Pancreas (tissue), 10 donors: ENCODE measurements around the gene KCNIP2. TPM values are rescaled to one million over a fixed set of nuclear protein-coding genes. Genes with fewer than 3 reads are reported as not detected.
A peak's percentile ranks its signal among the peaks of the same experiment; 100 is the strongest.

Experiments used
- ATAC-seq, 4 donors: fragments of 200-7000 bp; cut with Tn5 transposase; one replicate each; pipeline versions ENCODE4 v1.8.0 to v1.9.1; 2020; ENCODE audit warnings: mild to moderate bottlenecking in 4 of 4, moderate library complexity in 4 of 4
- DNase-seq, 6 donors: peaks; one replicate each; pipeline ENCODE4 v3.0.0-alpha.2; 2020
- FAIRE-seq: peaks from 2 replicates; lab custom pipeline; 2012; peaks lifted over from hg19 to GRCh38; lab: Jason Lieb, UNC
- H3K27ac ChIP-seq, 4 donors: fragments of 200-600 bp; sonication (generic); 1 replicate in 3 of 4; 2 replicates in 1 of 4; pipeline versions ENCODE4 v1.5.0 to v1.8.0; 2020
- H3K27me3 ChIP-seq, 4 donors: fragments of 200-600 bp; one replicate each; pipeline ENCODE4 v1.8.0; 2021
- H3K36me3 ChIP-seq, 3 donors: fragments of 200-600 bp; sonication (generic) in 1 of 3; one replicate each; pipeline versions ENCODE4 v1.5.0 to v1.8.0; 2020 to 2021
- H3K4me1 ChIP-seq, 3 donors: fragments of 200-600 bp; one replicate each; pipeline ENCODE4 v1.8.0; 2021
- H3K4me3 ChIP-seq, 4 donors: fragments of 200-600 bp; sonication (generic) in 2 of 4; one replicate each; pipeline versions ENCODE4 v1.5.0 to v1.8.0; 2020 to 2021
- H3K9me3 ChIP-seq, 4 donors: fragments of 200-600 bp; one replicate each; pipeline ENCODE4 v1.8.0; 2021
- WGBS, 2 donors: extraction: QIAGEN DNeasy Blood & Tissue Kit; methylation state at CpG; one replicate each; pipeline ENCODE4 v1.1.7; 2013; 5-methylcytosine and 5-hydroxymethylcytosine counted together
- intact Hi-C, 3 donors: fragments of 100-400 bp; cut with DNase I; formaldehyde crosslinking; loops; one replicate each; pipeline versions ENCODE4 v1.11.1 to v1.14.2; 2022
- polyA plus RNA-seq, 2 donors: library from polyadenylated mRNA; stranded (reverse); fragments of 200-250 nt; gene quantifications; one replicate each; pipeline ENCODE4 v1.2.3, GENCODE V29; 2013
- total RNA-seq, 6 donors: library from RNA; stranded (reverse); fragmentation: NEBNext Ultra II Directional in 4 of 6; extraction: Animal tissue kit (Norgen Biotek cat#: 25700) in 4 of 6; gene quantifications; one replicate each; pipeline versions ENCODE4 v1.2.1 to v1.2.4, GENCODE V29; 2021 to 2023
- TF ChIP-seq, protein P1 (sequence below), 4 donors: fragments of 200-600 bp; sonication (generic) in 3 of 4; IDR thresholded peaks; one replicate each; pipeline versions ENCODE4 v1.5.0 to v1.8.0; 2021; ENCODE audit warnings: antibody characterized with exemption in 4 of 4
- donor health status: healthy with polysubstance abuse.
- donor health status: DM: no; HTN: no; CAD: no; lungs with moderate emphysema.
- donor health status: DM: no; HTN: no; CAD: no.
- donor health status: control.
- donor health status: control.
- donor health status: Bipolar disorder and iron deficiency.
- donor health status: DM: yes; HTN: yes; CAD: no.
- donor health status: DM: no; HTN: no; CAD: no.
- donor health status: DM: no; HTN: no; CAD: no.
- donor health status: DM: yes; HTN: yes; CAD: no.

The KCNIP2 gene
- total and polyA plus RNA-seq, 8 donors: 0.67 to 3.0 (median 1.5) TPM

GRCh38 chr10:101841826-101842225 lies 1.8 kb downstream of the KCNIP2 start:
- no peaks in the 10 kb centered on the region for H3K27me3 ChIP-seq
- H3K4me3 ChIP-seq: no peak overlapping the region
- no peak for DNase-seq
- intact Hi-C loops: loop anchor here in 1 of 3 donors (10.0 kb wide), 1 partner anchor 173 kb away; no protein-coding TSS in a partner anchor
- FAIRE-seq: no peak
- H3K9me3 ChIP-seq: no peaks in the 10 kb centered on the region
- H3K27ac ChIP-seq: no peak overlapping the region
- TF ChIP-seq, protein P1, sequence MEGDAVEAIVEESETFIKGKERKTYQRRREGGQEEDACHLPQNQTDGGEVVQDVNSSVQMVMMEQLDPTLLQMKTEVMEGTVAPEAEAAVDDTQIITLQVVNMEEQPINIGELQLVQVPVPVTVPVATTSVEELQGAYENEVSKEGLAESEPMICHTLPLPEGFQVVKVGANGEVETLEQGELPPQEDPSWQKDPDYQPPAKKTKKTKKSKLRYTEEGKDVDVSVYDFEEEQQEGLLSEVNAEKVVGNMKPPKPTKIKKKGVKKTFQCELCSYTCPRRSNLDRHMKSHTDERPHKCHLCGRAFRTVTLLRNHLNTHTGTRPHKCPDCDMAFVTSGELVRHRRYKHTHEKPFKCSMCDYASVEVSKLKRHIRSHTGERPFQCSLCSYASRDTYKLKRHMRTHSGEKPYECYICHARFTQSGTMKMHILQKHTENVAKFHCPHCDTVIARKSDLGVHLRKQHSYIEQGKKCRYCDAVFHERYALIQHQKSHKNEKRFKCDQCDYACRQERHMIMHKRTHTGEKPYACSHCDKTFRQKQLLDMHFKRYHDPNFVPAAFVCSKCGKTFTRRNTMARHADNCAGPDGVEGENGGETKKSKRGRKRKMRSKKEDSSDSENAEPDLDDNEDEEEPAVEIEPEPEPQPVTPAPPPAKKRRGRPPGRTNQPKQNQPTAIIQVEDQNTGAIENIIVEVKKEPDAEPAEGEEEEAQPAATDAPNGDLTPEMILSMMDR (IDR thresholded peaks at IDR 0.05): no peak
- no peaks in the 10 kb centered on the region for H3K36me3 ChIP-seq
- no peak for ATAC-seq
- peaks cover 0 to 3% (median 0%) of the 10 kb centered on the region in 3 donors for H3K4me1 ChIP-seq

DNA sequence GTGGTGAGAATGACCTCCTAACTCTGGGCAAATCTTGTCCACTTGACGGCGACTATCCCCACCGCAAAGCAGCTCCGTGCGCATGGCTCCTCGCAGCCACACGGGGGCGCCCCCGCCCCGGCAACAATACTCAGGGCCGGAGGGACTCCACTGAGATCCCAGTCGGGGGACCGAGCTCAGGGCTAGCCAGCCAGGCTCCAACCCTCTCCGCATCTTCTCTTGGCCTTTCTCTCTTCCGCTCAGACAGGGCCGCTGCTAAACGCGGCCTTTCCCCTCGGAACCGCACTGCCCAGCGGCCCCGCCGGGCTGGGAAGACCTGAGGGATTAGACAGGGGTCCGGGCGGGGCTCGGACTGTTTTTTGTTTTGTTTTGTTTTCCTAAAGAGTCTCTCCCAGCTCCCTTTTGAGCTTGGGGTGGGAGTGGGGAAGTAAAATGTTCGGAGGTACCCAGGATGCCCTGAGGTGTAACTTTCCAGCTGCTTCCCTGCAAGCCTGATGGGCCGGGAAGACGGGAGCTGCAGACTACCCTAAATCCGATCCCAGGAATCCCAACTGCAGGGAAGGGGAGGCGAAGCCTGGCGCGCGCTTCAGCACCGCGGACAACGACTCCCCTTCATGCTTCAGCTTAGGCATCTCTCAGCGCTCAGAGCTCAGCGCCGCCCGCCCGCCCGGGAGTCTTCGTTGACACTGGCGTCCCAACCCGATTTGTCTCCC lies 2.7 kb downstream of the KCNIP2 start:
- ATAC-seq: peak; percentile 84 to 94 (median 90)
- Histone ChIP-seq H3K27ac (no peak overlapping the region), H3K9me3 (no peaks in the 10 kb centered on the region), H3K36me3 (no peaks in the 10 kb centered on the region), H3K4me3 (peak overlapping the region in 3 of 4 donors; percentile 10 to 47 (median 11)), H3K4me1 (peaks cover 0 to 3% (median 0%) of the 10 kb centered on the region in 3 donors), H3K27me3 (no peaks in the 10 kb centered on the region)
- no peak for FAIRE-seq
- peak; percentile 57 to 90 (median 76) for DNase-seq
- TF ChIP-seq, protein P1 (IDR thresholded peaks at IDR 0.05): peak; percentile 84 to 91 (median 88)
- WGBS, 2 donors: 4 to 6% methylated on average over 46 of the region's 46 CpGs
- intact Hi-C loops: loop anchor here in 1 of 3 donors (10.0 kb wide), 1 partner anchor 174 kb away; no protein-coding TSS in a partner anchor

DNA sequence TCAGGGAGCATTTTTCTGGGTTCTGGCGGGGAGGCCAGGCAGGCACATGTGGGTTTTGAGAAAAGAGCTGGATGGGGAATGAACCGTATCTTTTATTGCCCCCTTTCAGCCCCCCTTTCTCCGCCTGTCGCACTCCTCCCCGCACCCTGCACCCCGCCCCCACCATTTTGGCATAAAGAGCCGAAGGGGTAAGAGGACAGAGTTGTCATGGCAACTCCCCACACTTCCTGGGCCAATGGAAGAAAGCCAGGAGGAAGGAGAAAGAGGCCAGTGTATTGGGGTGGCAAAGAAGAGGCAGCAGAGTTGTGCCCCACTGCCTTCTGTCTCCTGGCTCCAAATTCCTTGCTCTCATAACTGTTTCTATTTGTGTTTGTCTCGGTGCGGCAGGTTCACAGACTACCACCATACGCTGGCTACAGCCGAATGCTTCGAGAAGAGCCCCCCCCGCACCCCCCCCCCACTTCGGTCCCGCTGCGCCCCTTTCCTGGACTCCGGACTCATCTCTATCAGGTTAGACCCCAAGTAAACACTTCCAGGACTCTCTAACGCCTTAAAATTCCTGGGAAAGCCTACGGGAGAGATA lies 3.4 kb downstream of the KCNIP2 start:
- Histone ChIP-seq H3K9me3 (no peaks in the 10 kb centered on the region), H3K27ac (no peak overlapping the region), H3K4me1 (peaks cover 0 to 3% (median 0%) of the 10 kb centered on the region in 3 donors), H3K36me3 (no peaks in the 10 kb centered on the region), H3K4me3 (peak overlapping the region in 2 of 4 donors; percentile 17 to 47), H3K27me3 (no peaks in the 10 kb centered on the region)
- FAIRE-seq: no peak
- WGBS, 2 donors: 1 to 6% methylated on average over 12 to 19 of the region's 19 CpGs
- intact Hi-C loops: loop anchor here in 1 of 3 donors (10.0 kb wide), 1 partner anchor 175 kb away; no protein-coding TSS in a partner anchor
- DNase-seq: peak in 1 of 6 donors; percentile 13
- TF ChIP-seq, protein P1 (IDR thresholded peaks at IDR 0.05): no peak
- peak in 3 of 4 donors; percentile 1 to 7 (median 2) for ATAC-seq

DNA sequence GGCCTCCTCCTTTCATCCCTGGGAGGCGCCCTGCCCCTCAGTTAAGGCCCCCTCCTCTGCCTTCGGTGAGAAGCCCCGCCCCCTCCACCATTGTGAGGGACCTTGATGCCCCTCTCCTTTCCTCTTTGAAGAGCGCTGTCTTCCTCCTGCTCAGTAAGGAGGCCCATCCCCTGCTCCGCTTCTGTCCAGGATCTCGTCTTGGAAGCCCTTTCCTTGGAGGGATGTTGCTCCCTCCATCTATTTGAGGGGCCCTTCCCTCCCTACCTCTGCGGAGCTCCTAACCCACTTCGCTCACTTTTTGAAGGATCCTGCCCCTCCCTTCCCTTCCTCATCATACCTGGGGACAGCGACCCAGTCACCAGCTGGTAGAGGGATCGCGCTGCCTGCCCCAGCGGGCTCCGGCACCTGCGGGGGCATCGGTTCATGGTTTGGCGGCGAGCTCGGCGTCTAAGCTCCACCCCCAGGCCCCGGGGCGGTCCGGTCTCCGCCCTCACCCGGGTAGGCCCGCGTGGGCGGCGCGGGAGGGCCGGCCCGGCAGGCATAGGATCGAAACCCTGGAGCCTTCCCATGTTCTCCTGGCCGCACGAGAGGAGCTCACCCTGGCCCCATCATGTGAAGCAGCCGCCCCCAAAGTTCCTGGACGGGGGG lies 4.1 kb downstream of the KCNIP2 start:
- intact Hi-C loops: loop anchor here in 2 of 3 donors (10.0 kb wide), 1 partner anchor 175 kb away; no protein-coding TSS in a partner anchor
- Histone ChIP-seq H3K27me3 (no peaks in the 10 kb centered on the region), H3K9me3 (no peaks in the 10 kb centered on the region), H3K27ac (no peak overlapping the region), H3K36me3 (no peaks in the 10 kb centered on the region), H3K4me3 (peak overlapping the region in 2 of 4 donors; percentile 17 to 47), H3K4me1 (peaks cover 0 to 3% (median 0%) of the 10 kb centered on the region in 3 donors)
- FAIRE-seq: no peak
- TF ChIP-seq, protein P1 (IDR thresholded peaks at IDR 0.05): no peak
- peak; percentile 51 to 63 (median 56) for ATAC-seq
- WGBS, 2 donors: 19% methylated on average over 29 to 36 of the region's 36 CpGs
- DNase-seq: peak in 5 of 6 donors; percentile 17 to 79 (median 57)
